SK-N-SH treated with all-trans-retinoic acid at 6 μM for 48 hours (cell line): ENCODE measurements around the gene DCDC1.

Experiments
- ATAC-seq: fragments of 200-7000 bp; cut with Tn5 transposase; 3 replicates; pipeline ENCODE4 v1.9.1; 2020; ENCODE audit warnings: mild to moderate bottlenecking, moderate library complexity
- ARNTL ChIP-seq: fragments of 450-650 bp; formaldehyde crosslinking; IDR thresholded peaks from 2 replicates; pipeline ENCODE4 v1.5.0; 2020; ENCODE audit warnings: low read depth, mild to moderate bottlenecking, moderate library complexity, borderline replicate concordance
- CSDC2 ChIP-seq: fragments of 250-450 bp; sonication (Bioruptor Pico); IDR thresholded peaks from 2 replicates; pipeline ENCODE4 v1.5.0; 2020; ENCODE audit warnings: mild to moderate bottlenecking, moderate library complexity
- CSRNP3 ChIP-seq: fragments of 250-450 bp; sonication (Bioruptor Pico); IDR thresholded peaks from 2 replicates; pipeline ENCODE4 v1.5.1; 2021; ENCODE audit warnings: mild to moderate bottlenecking, moderate library complexity
- ESRRG ChIP-seq: fragments of 250-450 bp; sonication (Bioruptor Pico); IDR thresholded peaks from 2 replicates; pipeline ENCODE4 v1.6.1; 2021; ENCODE audit warnings: mild to moderate bottlenecking
- GLIS3 ChIP-seq: fragments of 250-450 bp; sonication (Bioruptor Pico); IDR thresholded peaks from 2 replicates; pipeline ENCODE4 v1.5.0; 2020; ENCODE audit warnings: mild to moderate bottlenecking, moderate library complexity
- ISL1 ChIP-seq: fragments of 250-450 bp; sonication (Bioruptor Pico); IDR thresholded peaks from 2 replicates; pipeline ENCODE4 v2.1.2; 2022; ENCODE audit warnings: mild to moderate bottlenecking, moderate library complexity
- OSR1 ChIP-seq: fragments of 250-450 bp; sonication (Bioruptor Pico); IDR thresholded peaks from 2 replicates; pipeline ENCODE4 v1.8.0; 2022; ENCODE audit warnings: moderate library complexity, mild to moderate bottlenecking, inconsistent platforms
- POU6F1 ChIP-seq: fragments of 250-450 bp; sonication (Bioruptor Pico); IDR thresholded peaks from 2 replicates; pipeline ENCODE4 v1.8.0; 2021; ENCODE audit warnings: low read depth, mild to moderate bottlenecking, moderate library complexity, borderline replicate concordance
- RARB ChIP-seq: fragments of 250-450 bp; sonication (Bioruptor Pico); IDR thresholded peaks from 2 replicates; pipeline ENCODE4 v1.8.0; 2021; ENCODE audit warnings: mild to moderate bottlenecking, moderate library complexity
- SNAI2 ChIP-seq: fragments of 250-450 bp; sonication (Bioruptor Pico); IDR thresholded peaks from 2 replicates; pipeline ENCODE4 v1.5.0; 2020; ENCODE audit warnings: mild to moderate bottlenecking, moderate library complexity
- TCF4 ChIP-seq: fragments of 250-450 bp; sonication (Bioruptor Pico); IDR thresholded peaks from 2 replicates; pipeline ENCODE4 v1.8.0; 2021; ENCODE audit warnings: mild to moderate bottlenecking, moderate library complexity, borderline replicate concordance
- TOX ChIP-seq: fragments of 250-450 bp; sonication (Bioruptor Pico); IDR thresholded peaks from 2 replicates; pipeline ENCODE4 v1.8.0; 2021; ENCODE audit warnings: mild to moderate bottlenecking, moderate library complexity, borderline replicate concordance
- ZC3H10 ChIP-seq: fragments of 250-450 bp; sonication (Bioruptor Pico); IDR thresholded peaks from 2 replicates; pipeline ENCODE4 v1.5.1; 2021; ENCODE audit warnings: mild to moderate bottlenecking, moderate library complexity
- ZFP3 ChIP-seq: fragments of 250-450 bp; sonication (Bioruptor Pico); IDR thresholded peaks from 2 replicates; pipeline ENCODE4 v1.5.0; 2020; ENCODE audit warnings: mild to moderate bottlenecking, moderate library complexity
- ZFP30 ChIP-seq: fragments of 450-650 bp; formaldehyde crosslinking; IDR thresholded peaks from 2 replicates; pipeline ENCODE4 v1.5.0; 2022; ENCODE audit warnings: mild to moderate bottlenecking, moderate library complexity
- ZNF565 ChIP-seq: fragments of 450-650 bp; formaldehyde crosslinking; conservative IDR thresholded peaks from 2 replicates; pipeline ENCODE4 v1.5.0; 2020; ENCODE audit warnings: low read depth, mild to moderate bottlenecking, moderate library complexity
- ZNF70 ChIP-seq: fragments of 450-650 bp; formaldehyde crosslinking; IDR thresholded peaks from 2 replicates; pipeline ENCODE4 v1.5.0; 2020; ENCODE audit warnings: mild to moderate bottlenecking, moderate library complexity
- ZNF8 ChIP-seq: fragments of 450-650 bp; formaldehyde crosslinking; IDR thresholded peaks from 2 replicates; pipeline ENCODE4 v1.5.0; 2020; ENCODE audit warnings: mild to moderate bottlenecking, moderate library complexity
- TF ChIP-seq, protein P1 (sequence below): fragments of 250-450 bp; sonication (Bioruptor Pico); IDR thresholded peaks from 2 replicates; pipeline ENCODE4 v1.8.0; 2020; ENCODE audit warnings: mild to moderate bottlenecking, moderate library complexity, borderline replicate concordance
- TF ChIP-seq, protein P2 (sequence below): fragments of 250-450 bp; sonication (Bioruptor Pico); IDR thresholded peaks from 2 replicates; pipeline ENCODE4 v1.5.0; 2020; ENCODE audit warnings: mild to moderate bottlenecking, moderate library complexity

The DCDC1 gene

DNA sequence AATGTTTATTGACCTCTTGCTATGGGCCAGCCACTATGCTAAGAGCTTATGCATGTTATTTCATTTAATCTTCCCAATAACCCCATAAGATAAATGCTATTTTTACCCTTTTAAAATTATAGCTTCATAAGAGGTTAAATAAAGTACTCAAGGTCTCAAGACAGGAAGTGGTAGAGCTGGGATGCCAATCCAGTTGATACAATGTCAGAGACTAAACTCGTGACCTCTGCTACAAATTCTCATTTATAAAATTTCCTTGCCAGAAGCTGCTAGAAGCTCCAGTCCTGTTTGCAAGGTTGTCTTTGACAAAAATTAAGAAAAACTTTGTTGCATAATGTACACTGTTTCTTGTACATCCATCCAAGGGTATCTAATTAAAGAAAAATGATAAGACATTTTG lies 517.4 kb downstream of the DCDC1 start:
- TF ChIP-seq ESRRG (CRISPR knock-in tag), result no peak
- TF ChIP-seq POU6F1 (CRISPR knock-in tag), result no peak
- no peak for TF ChIP-seq ZFP30
- TF ChIP-seq CSRNP3, result no peak
- no peak for TF ChIP-seq ZNF8 (CRISPR knock-in tag)
- TF ChIP-seq, protein P1, sequence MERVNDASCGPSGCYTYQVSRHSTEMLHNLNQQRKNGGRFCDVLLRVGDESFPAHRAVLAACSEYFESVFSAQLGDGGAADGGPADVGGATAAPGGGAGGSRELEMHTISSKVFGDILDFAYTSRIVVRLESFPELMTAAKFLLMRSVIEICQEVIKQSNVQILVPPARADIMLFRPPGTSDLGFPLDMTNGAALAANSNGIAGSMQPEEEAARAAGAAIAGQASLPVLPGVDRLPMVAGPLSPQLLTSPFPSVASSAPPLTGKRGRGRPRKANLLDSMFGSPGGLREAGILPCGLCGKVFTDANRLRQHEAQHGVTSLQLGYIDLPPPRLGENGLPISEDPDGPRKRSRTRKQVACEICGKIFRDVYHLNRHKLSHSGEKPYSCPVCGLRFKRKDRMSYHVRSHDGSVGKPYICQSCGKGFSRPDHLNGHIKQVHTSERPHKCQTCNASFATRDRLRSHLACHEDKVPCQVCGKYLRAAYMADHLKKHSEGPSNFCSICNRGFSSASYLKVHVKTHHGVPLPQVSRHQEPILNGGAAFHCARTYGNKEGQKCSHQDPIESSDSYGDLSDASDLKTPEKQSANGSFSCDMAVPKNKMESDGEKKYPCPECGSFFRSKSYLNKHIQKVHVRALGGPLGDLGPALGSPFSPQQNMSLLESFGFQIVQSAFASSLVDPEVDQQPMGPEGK (CRISPR knock-in tag), result no peak
- no peak for TF ChIP-seq ZNF70 (CRISPR knock-in tag)
- TF ChIP-seq ZC3H10 (CRISPR knock-in tag), result no peak
- no peak for TF ChIP-seq ZFP3 (CRISPR knock-in tag)
- TF ChIP-seq TOX (CRISPR knock-in tag), result no peak
- no peak for TF ChIP-seq ARNTL (CRISPR knock-in tag)
- TF ChIP-seq ISL1, result no peak
- TF ChIP-seq ZNF565 (CRISPR knock-in tag), result no peak
- TF ChIP-seq, protein P2, sequence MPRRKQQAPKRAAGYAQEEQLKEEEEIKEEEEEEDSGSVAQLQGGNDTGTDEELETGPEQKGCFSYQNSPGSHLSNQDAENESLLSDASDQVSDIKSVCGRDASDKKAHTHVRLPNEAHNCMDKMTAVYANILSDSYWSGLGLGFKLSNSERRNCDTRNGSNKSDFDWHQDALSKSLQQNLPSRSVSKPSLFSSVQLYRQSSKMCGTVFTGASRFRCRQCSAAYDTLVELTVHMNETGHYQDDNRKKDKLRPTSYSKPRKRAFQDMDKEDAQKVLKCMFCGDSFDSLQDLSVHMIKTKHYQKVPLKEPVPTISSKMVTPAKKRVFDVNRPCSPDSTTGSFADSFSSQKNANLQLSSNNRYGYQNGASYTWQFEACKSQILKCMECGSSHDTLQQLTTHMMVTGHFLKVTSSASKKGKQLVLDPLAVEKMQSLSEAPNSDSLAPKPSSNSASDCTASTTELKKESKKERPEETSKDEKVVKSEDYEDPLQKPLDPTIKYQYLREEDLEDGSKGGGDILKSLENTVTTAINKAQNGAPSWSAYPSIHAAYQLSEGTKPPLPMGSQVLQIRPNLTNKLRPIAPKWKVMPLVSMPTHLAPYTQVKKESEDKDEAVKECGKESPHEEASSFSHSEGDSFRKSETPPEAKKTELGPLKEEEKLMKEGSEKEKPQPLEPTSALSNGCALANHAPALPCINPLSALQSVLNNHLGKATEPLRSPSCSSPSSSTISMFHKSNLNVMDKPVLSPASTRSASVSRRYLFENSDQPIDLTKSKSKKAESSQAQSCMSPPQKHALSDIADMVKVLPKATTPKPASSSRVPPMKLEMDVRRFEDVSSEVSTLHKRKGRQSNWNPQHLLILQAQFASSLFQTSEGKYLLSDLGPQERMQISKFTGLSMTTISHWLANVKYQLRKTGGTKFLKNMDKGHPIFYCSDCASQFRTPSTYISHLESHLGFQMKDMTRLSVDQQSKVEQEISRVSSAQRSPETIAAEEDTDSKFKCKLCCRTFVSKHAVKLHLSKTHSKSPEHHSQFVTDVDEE (CRISPR knock-in tag), result no peak
- TF ChIP-seq SNAI2, result no peak
- TF ChIP-seq OSR1 (CRISPR knock-in tag), result no peak
- TF ChIP-seq RARB (CRISPR knock-in tag), result no peak
- TF ChIP-seq, all 23 proteins: peak for 0
- no peak for ATAC-seq

- TF ChIP-seq ZFP30 (no peak), ZNF70 (CRISPR knock-in tag) (no peak), ZFP3 (CRISPR knock-in tag) (no peak), SNAI2 (no peak), ISL1 (no peak), TOX (CRISPR knock-in tag) (no peak), RARB (CRISPR knock-in tag) (no peak)
- TF ChIP-seq, protein P2 (CRISPR knock-in tag), result no peak
- no peak for ATAC-seq
These were observed 532.3 kb downstream of the DCDC1 start for GRCh38 chr11:30837252-30837651.

- ATAC-seq, result no peak
- no peak for TF ChIP-seq ISL1
- no peak for TF ChIP-seq SNAI2
- no peak for TF ChIP-seq TCF4 (CRISPR knock-in tag)
- no peak for TF ChIP-seq TOX (CRISPR knock-in tag)
- TF ChIP-seq GLIS3, result no peak
- TF ChIP-seq ARNTL (CRISPR knock-in tag), result no peak
- TF ChIP-seq ZFP3 (CRISPR knock-in tag), result no peak
- no peak for TF ChIP-seq CSDC2 (CRISPR knock-in tag)
- TF ChIP-seq OSR1 (CRISPR knock-in tag), result no peak
These were observed 536.7 kb downstream of the DCDC1 start for GRCh38 chr11:30832831-30833230.
